HEK293 (cell line): Measurements from ENCODE around the gene EML6.

Experiments
- CTCF ChIA-PET: fragments of 350-600 bp; formaldehyde crosslinking; extraction: SDS; loops from one replicate; lab custom pipeline; 2021; ENCODE audit warnings: antibody characterized with exemption; lab: Yijun Ruan, JAX
- POLR2A ChIA-PET: fragments of 300-600 bp; formaldehyde crosslinking; extraction: SDS; loops from one replicate; lab custom pipeline; 2020; ENCODE audit warnings: antibody characterized with exemption, inconsistent platforms; lab: Yijun Ruan, JAX
- H3K27ac ChIP-seq: fragments of 200-500 bp; sonication (Bioruptor generic); 2 replicates; pipeline ENCODE4 v1.5.1; 2014; ENCODE audit warnings: low read depth, low read length, control low read depth, inconsistent platforms; ENCODE audit errors: extremely low read depth
- H3K36me3 ChIP-seq, 2 experiments: fragments of 200-500 bp in 1 of 2; sonication (Bioruptor generic) in 1 of 2; 1 replicate in 1 of 2; 2 replicates in 1 of 2; pipeline ENCODE4 v1.5.1; 2014 to 2017; ENCODE audit warnings: inconsistent platforms in 2 of 2, low read length in 2 of 2; ENCODE audit not compliant: control insufficient read depth in 2 of 2, insufficient read depth in 1 of 2
- H3K4me1 ChIP-seq: fragments of 200-500 bp; sonication (Bioruptor generic); 2 replicates; pipeline ENCODE4 v1.5.1; 2014; ENCODE audit warnings: mild to moderate bottlenecking, low read length, inconsistent platforms; ENCODE audit not compliant: control insufficient read depth, insufficient read depth
- H3K4me3 ChIP-seq: 2 replicates; pipeline ENCODE4 v1.5.1; 2011; ENCODE audit warnings: low read depth, mild to moderate bottlenecking, control low read depth, low read length, moderate library complexity
- H3K9me3 ChIP-seq: fragments of 200-500 bp; sonication (Bioruptor generic); 2 replicates; pipeline ENCODE4 v1.5.1; 2014; ENCODE audit warnings: low read depth, low read length, inconsistent platforms; ENCODE audit not compliant: control insufficient read depth, insufficient read depth
- ELK4 ChIP-seq: IDR thresholded peaks from 2 replicates; pipeline ENCODE4 v1.6.1; 2011; ENCODE audit warnings: mild to moderate bottlenecking, low read depth, low read length, borderline replicate concordance
- KLF1 ChIP-seq: fragments of 450-650 bp; formaldehyde crosslinking; IDR thresholded peaks from 2 replicates; pipeline ENCODE4 v1.5.1; 2016; ENCODE audit warnings: missing biosample characterization, missing genetic modification characterization
- KLF17 ChIP-seq: fragments of 450-650 bp; formaldehyde crosslinking; IDR thresholded peaks from 2 replicates; pipeline ENCODE4 v1.5.1; 2016; ENCODE audit warnings: missing biosample characterization, missing genetic modification characterization
- PBX3 ChIP-seq: sonication (generic); formaldehyde crosslinking; IDR thresholded peaks from 2 replicates; pipeline ENCODE4 v1.8.1; 2022; ENCODE audit warnings: mild to moderate bottlenecking, moderate library complexity, missing genetic modification reagents
- PRDM1 ChIP-seq: fragments of 450-650 bp; formaldehyde crosslinking; IDR thresholded peaks from 2 replicates; pipeline ENCODE4; 2016; ENCODE audit warnings: missing biosample characterization, missing genetic modification characterization
- PRDM6 ChIP-seq: fragments of 450-650 bp; formaldehyde crosslinking; IDR thresholded peaks from 2 replicates; pipeline ENCODE4 v1.5.1; 2017; ENCODE audit warnings: missing biosample characterization, missing genetic modification characterization
- SETDB1 ChIP-seq: IDR thresholded peaks from one replicate; pipeline ENCODE4 v1.6.1; 2017; ENCODE audit warnings: mild to moderate bottlenecking, low read length, moderate library complexity, mixed read lengths; ENCODE audit not compliant: insufficient read length
- TRIM28 ChIP-seq: IDR thresholded peaks from 2 replicates; pipeline ENCODE4 v1.6.1; 2011; ENCODE audit warnings: low read length, control low read depth, borderline replicate concordance
- ZBTB26 ChIP-seq: fragments of 450-650 bp; formaldehyde crosslinking; optimal IDR thresholded peaks from 2 replicates; pipeline ENCODE3; 2016; ENCODE audit warnings: missing biosample characterization, mild to moderate bottlenecking, missing genetic modification characterization
- ZBTB44 ChIP-seq: fragments of 450-650 bp; IDR thresholded peaks from 2 replicates; pipeline ENCODE4 v1.5.1; 2018; ENCODE audit warnings: missing biosample characterization, mild to moderate bottlenecking, missing genetic modification characterization
- ZBTB7A ChIP-seq: fragments of 450-650 bp; formaldehyde crosslinking; IDR thresholded peaks from 2 replicates; pipeline ENCODE4 v1.5.1; 2016; ENCODE audit warnings: low read depth, missing biosample characterization, missing genetic modification characterization
- ZBTB8A ChIP-seq: fragments of 450-650 bp; formaldehyde crosslinking; IDR thresholded peaks from 2 replicates; pipeline ENCODE4 v1.5.1; 2016; ENCODE audit warnings: missing biosample characterization, missing genetic modification characterization
- ZEB2 ChIP-seq: fragments of 450-650 bp; formaldehyde crosslinking; IDR thresholded peaks from 2 replicates; pipeline ENCODE4 v1.5.1; 2016; ENCODE audit warnings: missing biosample characterization, missing genetic modification characterization
- ZFP3 ChIP-seq: fragments of 450-650 bp; formaldehyde crosslinking; IDR thresholded peaks from 2 replicates; pipeline ENCODE4 v1.5.1; 2016; ENCODE audit warnings: low read depth, missing biosample characterization, missing genetic modification characterization
- ZNF211 ChIP-seq: fragments of 450-650 bp; formaldehyde crosslinking; IDR thresholded peaks from 2 replicates; pipeline ENCODE4 v1.5.1; 2016; ENCODE audit warnings: low read depth, missing biosample characterization, missing genetic modification characterization
- ZNF324 ChIP-seq: fragments of 450-650 bp; formaldehyde crosslinking; IDR thresholded peaks from 2 replicates; pipeline ENCODE4 v1.5.1; 2016; ENCODE audit warnings: missing biosample characterization, missing genetic modification characterization
- ZNF423 ChIP-seq: fragments of 450-650 bp; formaldehyde crosslinking; IDR thresholded peaks from 2 replicates; pipeline ENCODE4 v1.5.1; 2016; ENCODE audit warnings: missing biosample characterization, missing genetic modification characterization
- ZNF433 ChIP-seq: fragments of 450-650 bp; formaldehyde crosslinking; IDR thresholded peaks from 2 replicates; pipeline ENCODE4 v1.5.1; 2016; ENCODE audit warnings: missing biosample characterization, missing genetic modification characterization, low read depth
- ZNF518A ChIP-seq: fragments of 450-650 bp; formaldehyde crosslinking; conservative IDR thresholded peaks from 2 replicates; pipeline ENCODE4 v1.5.1; 2016; ENCODE audit warnings: low read depth, missing biosample characterization, missing genetic modification characterization
- ZNF555 ChIP-seq: fragments of 450-650 bp; formaldehyde crosslinking; conservative IDR thresholded peaks from 2 replicates; pipeline ENCODE4 v1.5.1; 2017; ENCODE audit warnings: missing biosample characterization, mild to moderate bottlenecking, missing genetic modification characterization, inconsistent platforms
- ZNF654 ChIP-seq: fragments of 450-650 bp; formaldehyde crosslinking; IDR thresholded peaks from 2 replicates; pipeline ENCODE4 v1.5.1; 2016; ENCODE audit warnings: low read depth, missing biosample characterization, missing genetic modification characterization
- ZNF660 ChIP-seq: fragments of 450-650 bp; IDR thresholded peaks from 2 replicates; pipeline ENCODE4 v1.5.1; 2018; ENCODE audit warnings: missing biosample characterization, mild to moderate bottlenecking, missing genetic modification characterization
- ZNF792 ChIP-seq: fragments of 450-650 bp; formaldehyde crosslinking; IDR thresholded peaks from 2 replicates; pipeline ENCODE4 v1.5.1; 2016; ENCODE audit warnings: missing biosample characterization, missing genetic modification characterization
- ZSCAN23 ChIP-seq: fragments of 450-650 bp; formaldehyde crosslinking; IDR thresholded peaks from 2 replicates; pipeline ENCODE4 v1.5.1; 2016; ENCODE audit warnings: missing biosample characterization, missing genetic modification characterization

Gene EML6

GRCh38 chr2:54735636-54736035 is 12.2 kb downstream of the EML6 start:
- Histone ChIP-seq H3K4me3 (no peak overlapping the region), H3K9me3 (no peaks in the 10 kb centered on the region), H3K27ac (no peak overlapping the region), H3K36me3 (no peaks in the 10 kb centered on the region), H3K4me1 (0 out of 2 replicates have a peak, but pooled peaks cover 3% of the 10 kb centered on the region)
- ChIA-PET CTCF (no interaction called here), POLR2A (no interaction called here)
- no peak for TF ChIP-seq ZBTB7A
- no peak for TF ChIP-seq ZFP3 (tag by site-specific recombination)
- TF ChIP-seq ZBTB8A (tag by site-specific recombination), result no peak
- no peak for TF ChIP-seq ZEB2 (tag by site-specific recombination)
- no peak for TF ChIP-seq KLF1 (tag by site-specific recombination)
- no peak for TF ChIP-seq PRDM1 (tag by site-specific recombination)
- no peak for TF ChIP-seq ZNF211 (tag by site-specific recombination)
- TF ChIP-seq SETDB1, result no peak
- TF ChIP-seq TRIM28, result no peak
- no peak for TF ChIP-seq ZSCAN23 (tag by site-specific recombination)
- no peak for TF ChIP-seq ZNF433 (tag by site-specific recombination)
- no peak for TF ChIP-seq PBX3 (CRISPR knock-in tag)
- no peak for TF ChIP-seq ZNF555 (tag by site-specific recombination)
- no peak for TF ChIP-seq ZBTB44 (tag by site-specific recombination)
- TF ChIP-seq ZNF792 (tag by site-specific recombination), result no peak
- no peak for TF ChIP-seq ZBTB26
- TF ChIP-seq KLF17 (tag by site-specific recombination), result no peak
- TF ChIP-seq ZNF660 (tag by site-specific recombination), result no peak
- TF ChIP-seq PRDM6 (tag by site-specific recombination), result no peak
- no peak for TF ChIP-seq ZNF324 (tag by site-specific recombination)

- ChIA-PET CTCF (interaction anchor here (0.7 to 1.1 kb wide), 2 partner anchors 10 to 15 kb away, joined by 3 read pairs; no protein-coding TSS in a partner anchor), POLR2A (no interaction called here)
- TF ChIP-seq ZNF423 (tag by site-specific recombination), result no peak
- TF ChIP-seq ELK4, result no peak
- TF ChIP-seq ZNF654 (tag by site-specific recombination), result no peak
- TF ChIP-seq ZNF518A (tag by site-specific recombination), result no peak
Observed at GRCh38 chr2:54738281-54738680, 14.8 kb downstream of the EML6 start.

More at GRCh38 chr2:54738281-54738680, 14.8 kb downstream of the EML6 start:
- no peaks in the 10 kb centered on the region for H3K36me3 ChIP-seq
- no peak overlapping the region for H3K27ac ChIP-seq
- 0 out of 2 replicates have a peak, but pooled peaks cover 3% of the 10 kb centered on the region for H3K4me1 ChIP-seq
- no peak overlapping the region for H3K4me3 ChIP-seq
- no peaks in the 10 kb centered on the region for H3K9me3 ChIP-seq
